ENCODE results near the gene ATG4B. TPM values are rescaled to one million over a fixed set of nuclear protein-coding genes. Genes with fewer than 3 reads are reported as not detected.

The ATG4B gene
- total RNA-seq, 1 donor from 2014 or later, result 142 TPM

DNA sequence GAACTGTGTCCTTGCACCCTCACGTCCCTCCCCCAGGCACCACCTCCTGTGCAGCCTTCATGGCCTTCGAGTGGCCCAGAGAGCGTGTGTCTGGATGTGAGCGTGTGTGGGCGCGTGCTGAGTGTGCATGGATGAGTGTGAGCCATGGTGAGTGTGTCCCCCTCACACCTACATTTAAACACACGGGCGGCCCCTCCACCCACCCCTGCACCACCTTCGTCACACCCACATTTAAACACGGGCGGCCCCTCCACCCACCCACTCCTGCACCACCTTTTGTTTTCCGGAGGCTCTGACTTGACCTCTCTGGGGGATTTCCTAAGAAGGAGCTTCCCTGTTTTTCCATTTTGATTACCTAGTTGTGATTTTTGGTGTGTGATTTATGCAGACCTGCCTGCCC, 31.3 kb downstream of the ATG4B start:
- H3K36me3 Mint-ChIP-seq (ENCODE audit: insufficient read depth), result peaks cover 6% of the 10 kb centered on the region
- DNase-seq (ENCODE audit: low spot score, unreplicated experiment), result no peak
- no peak overlapping the region for H3K27ac Mint-ChIP-seq
- H3K4me3 Mint-ChIP-seq (ENCODE audit: low read depth), result no peak overlapping the region
- TF ChIP-seq, protein P1, sequence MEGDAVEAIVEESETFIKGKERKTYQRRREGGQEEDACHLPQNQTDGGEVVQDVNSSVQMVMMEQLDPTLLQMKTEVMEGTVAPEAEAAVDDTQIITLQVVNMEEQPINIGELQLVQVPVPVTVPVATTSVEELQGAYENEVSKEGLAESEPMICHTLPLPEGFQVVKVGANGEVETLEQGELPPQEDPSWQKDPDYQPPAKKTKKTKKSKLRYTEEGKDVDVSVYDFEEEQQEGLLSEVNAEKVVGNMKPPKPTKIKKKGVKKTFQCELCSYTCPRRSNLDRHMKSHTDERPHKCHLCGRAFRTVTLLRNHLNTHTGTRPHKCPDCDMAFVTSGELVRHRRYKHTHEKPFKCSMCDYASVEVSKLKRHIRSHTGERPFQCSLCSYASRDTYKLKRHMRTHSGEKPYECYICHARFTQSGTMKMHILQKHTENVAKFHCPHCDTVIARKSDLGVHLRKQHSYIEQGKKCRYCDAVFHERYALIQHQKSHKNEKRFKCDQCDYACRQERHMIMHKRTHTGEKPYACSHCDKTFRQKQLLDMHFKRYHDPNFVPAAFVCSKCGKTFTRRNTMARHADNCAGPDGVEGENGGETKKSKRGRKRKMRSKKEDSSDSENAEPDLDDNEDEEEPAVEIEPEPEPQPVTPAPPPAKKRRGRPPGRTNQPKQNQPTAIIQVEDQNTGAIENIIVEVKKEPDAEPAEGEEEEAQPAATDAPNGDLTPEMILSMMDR (IDR thresholded peaks at IDR 0.05; ENCODE audit: unreplicated experiment), result no peak
- peaks cover 12% of the 10 kb centered on the region for H3K4me1 Mint-ChIP-seq (ENCODE audit: low read depth)
- no peaks in the 10 kb centered on the region for H3K9me3 Mint-ChIP-seq (ENCODE audit: low read depth)
- no peaks in the 10 kb centered on the region for H3K27me3 Mint-ChIP-seq

DNA sequence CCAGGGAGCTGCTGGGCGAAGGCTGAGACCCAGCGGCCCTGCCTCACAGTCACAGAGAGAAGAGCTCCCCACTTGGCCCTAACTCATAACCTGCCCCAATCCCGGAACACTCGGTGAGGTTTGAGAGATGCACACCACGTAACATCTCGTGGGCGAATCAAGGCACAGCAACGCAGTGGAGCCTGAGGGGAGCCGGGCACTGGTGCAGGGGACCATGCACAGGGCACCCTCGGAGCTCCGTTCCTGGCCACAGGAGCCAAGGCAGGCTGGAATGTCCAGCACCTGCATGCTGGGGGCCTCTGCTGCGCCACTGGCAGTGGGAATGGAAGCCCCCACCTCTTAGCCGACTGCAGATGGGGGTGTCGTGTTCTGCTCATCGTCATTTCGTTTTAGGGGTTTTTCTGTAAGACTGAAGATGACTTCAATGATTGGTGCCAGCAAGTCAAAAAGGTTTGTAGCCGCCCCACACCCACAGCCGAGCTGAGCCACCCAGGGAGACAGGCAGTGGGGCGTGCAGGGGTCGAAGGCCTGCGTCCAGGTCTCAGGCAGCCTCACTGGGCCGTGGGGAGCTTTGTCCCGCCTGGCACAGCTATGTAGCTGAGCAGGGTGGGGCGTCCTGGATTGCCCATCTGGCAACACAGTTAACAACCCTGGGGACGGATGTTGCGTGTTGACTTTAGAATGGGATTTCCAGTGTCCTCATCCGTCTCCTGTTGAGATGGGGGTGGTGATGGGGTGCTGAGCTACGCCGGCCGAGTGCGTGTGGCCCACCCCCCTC, 33.0 kb downstream of the ATG4B start:
- H3K27ac Mint-ChIP-seq, result no peak overlapping the region
- no peaks in the 10 kb centered on the region for H3K27me3 Mint-ChIP-seq
- H3K4me1 Mint-ChIP-seq (ENCODE audit: low read depth), result peaks cover 10% of the 10 kb centered on the region
- H3K36me3 Mint-ChIP-seq (ENCODE audit: insufficient read depth), result peaks cover 4% of the 10 kb centered on the region
- TF ChIP-seq, protein P1 (IDR thresholded peaks at IDR 0.05; ENCODE audit: unreplicated experiment), result no peak
- H3K4me3 Mint-ChIP-seq (ENCODE audit: low read depth), result no peak overlapping the region
- DNase-seq (ENCODE audit: low spot score, unreplicated experiment), result no peak
- H3K9me3 Mint-ChIP-seq (ENCODE audit: low read depth), result no peaks in the 10 kb centered on the region

DNA sequence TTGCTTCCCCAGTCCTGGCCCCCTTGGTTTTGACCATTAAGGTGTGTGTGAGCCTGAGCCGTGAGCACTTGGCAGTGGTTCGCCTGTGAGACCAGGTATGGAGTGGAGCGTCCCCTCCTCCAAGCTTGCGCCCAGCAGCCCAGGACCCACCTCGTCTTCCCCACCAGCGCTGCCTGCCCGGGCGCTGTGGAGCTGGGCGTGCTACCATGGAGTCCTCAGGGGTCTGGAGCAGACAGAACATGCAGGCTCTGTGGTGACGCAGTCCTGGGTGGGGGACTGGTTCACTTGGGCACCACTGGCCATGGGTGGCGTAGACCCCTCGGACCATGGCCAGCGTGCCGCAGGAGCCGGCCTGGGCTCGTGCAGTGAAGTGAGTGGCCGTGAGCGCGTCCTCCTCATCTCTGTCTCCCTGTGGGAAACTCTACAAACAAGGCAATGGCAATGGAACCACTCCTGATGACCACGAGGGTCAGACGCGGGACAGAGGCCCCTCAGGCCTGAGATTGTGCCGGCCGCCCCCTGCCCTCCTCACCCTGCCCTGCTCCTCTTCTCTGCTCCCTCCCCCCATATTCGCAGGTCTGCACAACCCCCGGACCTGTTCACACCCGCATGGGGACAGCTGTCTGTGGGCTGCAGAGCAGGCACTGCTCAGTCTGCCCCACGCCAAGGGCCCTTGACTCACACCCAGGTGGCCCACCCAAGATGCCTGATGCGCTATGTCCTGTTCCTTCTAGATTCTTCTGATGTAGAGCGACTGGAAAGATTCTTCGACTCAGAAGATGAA, 34.2 kb downstream of the ATG4B start:
- no peak for DNase-seq (ENCODE audit: low spot score, unreplicated experiment)
- Mint-ChIP-seq H3K9me3 (ENCODE audit: low read depth) (no peaks in the 10 kb centered on the region), H3K4me1 (ENCODE audit: low read depth) (peaks cover 2% of the 10 kb centered on the region), H3K4me3 (ENCODE audit: low read depth) (no peak overlapping the region), H3K27ac (no peak overlapping the region), H3K27me3 (no peaks in the 10 kb centered on the region), H3K36me3 (ENCODE audit: insufficient read depth) (peaks cover 4% of the 10 kb centered on the region)
- TF ChIP-seq, protein P1 (IDR thresholded peaks at IDR 0.05; ENCODE audit: unreplicated experiment), result no peak

DNA sequence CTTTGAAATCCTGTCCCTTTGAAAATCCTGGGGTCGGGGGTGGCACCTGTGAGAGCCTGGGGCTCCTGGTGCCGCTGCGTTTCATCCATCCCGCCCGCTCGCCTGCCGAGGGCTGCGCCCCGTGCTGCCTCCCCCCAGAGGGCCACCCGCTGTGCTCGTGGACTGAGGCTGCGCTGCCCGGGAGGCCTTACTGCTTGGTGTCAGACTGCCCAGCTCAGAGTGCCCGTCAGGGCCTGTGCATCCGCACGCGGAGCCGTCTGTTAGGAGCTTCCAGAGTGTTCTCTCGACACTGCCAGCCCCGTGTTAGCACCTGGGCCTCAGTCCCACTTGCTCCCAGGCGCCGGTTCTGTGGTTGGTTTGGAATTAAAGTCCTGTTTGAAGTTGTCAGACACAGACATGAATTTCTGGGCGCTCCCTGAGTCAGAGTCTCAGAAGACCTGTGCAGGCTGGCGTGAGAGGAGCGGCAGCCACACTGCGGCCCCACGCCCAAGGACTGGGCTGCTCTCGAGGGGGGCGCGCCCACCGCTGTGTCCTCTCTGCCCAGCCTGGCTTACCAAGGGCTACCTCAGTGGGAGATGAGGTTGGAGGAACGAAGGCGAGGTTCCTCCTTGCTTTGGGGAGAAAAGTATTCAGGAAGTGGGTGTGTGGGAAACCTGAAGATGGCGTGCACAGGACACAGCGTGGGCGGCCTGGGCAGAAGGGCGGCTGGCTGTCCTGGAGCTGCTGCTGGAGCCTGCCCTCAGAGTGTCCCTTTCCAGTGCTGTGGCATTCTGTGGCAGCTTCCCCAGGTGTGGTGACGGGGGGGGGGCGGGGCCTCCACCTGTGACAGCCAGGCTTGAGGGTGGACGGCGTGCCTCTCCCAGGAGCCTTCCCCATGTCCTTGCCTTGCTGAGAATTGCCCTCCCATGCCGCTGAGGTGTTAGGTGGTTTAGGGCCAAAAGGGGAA, 35.0 kb downstream of the ATG4B start:
- H3K27ac Mint-ChIP-seq, result no peak overlapping the region

More for the DNA sequence above, 35.0 kb downstream of the ATG4B start:
- DNase-seq (ENCODE audit: low spot score, unreplicated experiment), result no peak
- TF ChIP-seq, protein P1 (IDR thresholded peaks at IDR 0.05; ENCODE audit: unreplicated experiment), result no peak
- H3K9me3 Mint-ChIP-seq (ENCODE audit: low read depth), result no peaks in the 10 kb centered on the region
- H3K27me3 Mint-ChIP-seq, result no peaks in the 10 kb centered on the region
- no peak overlapping the region for H3K4me3 Mint-ChIP-seq (ENCODE audit: low read depth)
- H3K4me1 Mint-ChIP-seq (ENCODE audit: low read depth), result no peaks in the 10 kb centered on the region
- peaks cover 3% of the 10 kb centered on the region for H3K36me3 Mint-ChIP-seq (ENCODE audit: insufficient read depth)
